Keratinocyte (primary cell): ENCODE data around the gene SORBS1. TPM values are rescaled to one million over a fixed set of nuclear protein-coding genes. Genes with fewer than 3 reads are reported as not detected.

Experiments
- DNase-seq: peaks from one replicate; pipeline ENCODE4 v3.0.0-alpha.2; 2011; ENCODE audit warnings: low read depth, missing footprints, low spot score
- FAIRE-seq: peaks from 2 replicates; lab custom pipeline; 2011; peaks lifted over from hg19 to GRCh38; lab: Jason Lieb, UNC
- H2AFZ ChIP-seq: 2 replicates; pipeline ENCODE4 v1.6.0; 2012; ENCODE audit warnings: low read length, control low read depth, inconsistent platforms; ENCODE audit not compliant: control insufficient read depth
- H3K27ac ChIP-seq: 2 replicates; pipeline ENCODE4 v1.5.1; 2011; ENCODE audit warnings: low read length; ENCODE audit not compliant: control insufficient read depth, insufficient read depth
- H3K27me3 ChIP-seq: 3 replicates; pipeline ENCODE4 v1.6.0; 2011; ENCODE audit warnings: low read length; ENCODE audit not compliant: control insufficient read depth, insufficient read depth; ENCODE audit errors: extremely low read depth
- H3K36me3 ChIP-seq, 2 experiments: 2 replicates in 1 of 2; 3 replicates in 1 of 2; pipeline ENCODE4 v1.5.1; 2011; ENCODE audit warnings: low read length in 2 of 2, mild to moderate bottlenecking in 1 of 2; ENCODE audit not compliant: control insufficient read depth in 2 of 2, insufficient read depth in 2 of 2; ENCODE audit errors: extremely low read depth in 1 of 2
- H3K4me1 ChIP-seq: 3 replicates; pipeline ENCODE4 v1.5.1; 2011; ENCODE audit warnings: low read length; ENCODE audit not compliant: control insufficient read depth, insufficient read depth; ENCODE audit errors: extremely low read depth
- H3K4me2 ChIP-seq: 3 replicates; pipeline ENCODE4 v1.6.0; 2011; ENCODE audit warnings: low read depth, low read length; ENCODE audit not compliant: control insufficient read depth, insufficient read depth; ENCODE audit errors: extremely low read depth
- H3K4me3 ChIP-seq, 3 experiments: fragments of 200-600 bp in 1 of 3; sonication (generic) in 1 of 3; 2 replicates in 2 of 3; 3 replicates in 1 of 3; pipeline ENCODE4 v1.5.1; 2011 to 2016; ENCODE audit warnings: low read length in 3 of 3, mild to moderate bottlenecking in 3 of 3, control low read depth in 2 of 3, inconsistent platforms in 1 of 3, low read depth in 1 of 3, mixed read lengths in 1 of 3, mixed run types in 1 of 3, moderate library complexity in 1 of 3; ENCODE audit not compliant: control insufficient read depth in 2 of 3, insufficient read depth in 2 of 3; ENCODE audit errors: extremely low read depth in 1 of 3
- H3K79me2 ChIP-seq: 2 replicates; pipeline ENCODE4 v1.6.0; 2012; ENCODE audit warnings: low read length; ENCODE audit not compliant: control insufficient read depth, insufficient read depth
- H3K9ac ChIP-seq: 3 replicates; pipeline ENCODE4 v1.6.0; 2011; ENCODE audit warnings: low read length; ENCODE audit not compliant: control insufficient read depth, insufficient read depth; ENCODE audit errors: extremely low read depth
- H3K9me1 ChIP-seq: 3 replicates; pipeline ENCODE4 v1.6.0; 2011; ENCODE audit warnings: low read length; ENCODE audit not compliant: control insufficient read depth, insufficient read depth; ENCODE audit errors: extremely low read depth
- H3K9me3 ChIP-seq: 2 replicates; pipeline ENCODE4 v1.5.1; 2012; ENCODE audit warnings: low read depth, low read length; ENCODE audit not compliant: control insufficient read depth
- H4K20me1 ChIP-seq: 3 replicates; pipeline ENCODE4 v1.6.0; 2011; ENCODE audit warnings: low read length; ENCODE audit not compliant: control insufficient read depth, insufficient read depth; ENCODE audit errors: extremely low read depth
- CTCF ChIP-seq, 3 experiments: IDR thresholded peaks in 1 of 3; conservative IDR thresholded peaks in 1 of 3; optimal IDR thresholded peaks in 1 of 3; 2 replicates in 2 of 3; 3 replicates in 1 of 3; pipeline versions ENCODE3 to v1.5.1; 2011; ENCODE audit warnings: low read length in 3 of 3, mild to moderate bottlenecking in 3 of 3, moderate library complexity in 2 of 3, control low read depth in 1 of 3, inconsistent platforms in 1 of 3; ENCODE audit not compliant: insufficient read depth in 2 of 3; ENCODE audit errors: extremely low read depth in 1 of 3
- EZH2 ChIP-seq: IDR thresholded peaks from one replicate; pipeline ENCODE4 v1.6.1; 2012; ENCODE audit warnings: inconsistent platforms, mild to moderate bottlenecking, low read length, moderate library complexity
- dilution Hi-C: fragments of 300-500 bp; cut with MboI; formaldehyde crosslinking; loops from one replicate; pipeline ENCODE4 v1.7.0; 2020; ENCODE audit warnings: low sequenced_read_pairs; ENCODE audit not compliant: extremely low pct_ligation_motif_present
- polyA plus RNA-seq, 5 experiments: library from polyadenylated mRNA; depleted of rRNA in 3 of 5; stranded (reverse) in 3 of 5; stranded (forward) in 1 of 5; unstranded in 1 of 5; fragments of >200 nt; gene quantifications; 1 replicate in 1 of 5; 2 replicates in 3 of 5; 3 replicates in 1 of 5; pipeline versions ENCODE4 v1.2.1 to v1.2.3, GENCODE V29; 2011 to 2012; ENCODE audit warnings: missing spikeins in 2 of 5, low read depth in 1 of 5, low replicate concordance in 1 of 5

Gene SORBS1
- polyA plus RNA-seq, 1 donor (not counting 4 experiments of a cell fraction or from before 2014, with no cell fraction given): 0.42 TPM

DNA sequence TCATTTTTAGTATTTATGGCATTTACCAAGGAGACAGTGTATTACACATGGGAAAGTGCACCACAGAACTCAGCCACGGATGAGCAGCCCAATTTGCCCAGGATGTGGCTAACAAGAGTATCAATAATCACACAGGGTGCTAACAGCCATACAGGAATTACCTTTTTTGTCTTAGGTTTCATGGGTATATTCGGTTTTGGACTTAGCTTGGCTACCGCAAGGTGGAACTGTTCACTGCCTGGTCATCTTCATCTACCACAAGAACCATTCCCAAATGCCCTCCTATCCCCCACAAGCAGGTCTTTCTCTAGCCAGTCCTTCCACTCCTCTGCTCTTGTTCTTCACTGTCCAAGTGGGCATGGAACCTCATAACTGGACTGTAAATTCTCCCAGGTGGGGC lies 276.4 kb downstream of the SORBS1 start:
- H2AFZ ChIP-seq: no peak overlapping the region
- H3K9ac ChIP-seq: no peak overlapping the region
- TF ChIP-seq EZH2: no peak
- no peak for TF ChIP-seq CTCF (optimal IDR thresholded peaks at IDR 0.05 in 1 of 3, IDR thresholded peaks at IDR 0.05 in 1 of 3, conservative IDR thresholded peaks at IDR 0.05 in 1 of 3; ENCODE audit: extremely low read depth in 1 of 3, insufficient read depth in 2 of 3, low read length in 3 of 3)
- H3K4me1 ChIP-seq: peaks cover 58% of the 10 kb centered on the region
- FAIRE-seq (no peak), DNase-seq (no peak)
- peaks cover 4% of the 10 kb centered on the region for H3K9me1 ChIP-seq
- H3K4me2 ChIP-seq: no peak overlapping the region
- H4K20me1 ChIP-seq: peaks cover 19% of the 10 kb centered on the region
- peaks cover 5 to 10% of the 10 kb centered on the region in 2 experiments for H3K36me3 ChIP-seq
- peaks cover 99% of the 10 kb centered on the region for H3K79me2 ChIP-seq
- no peak overlapping the region for H3K27ac ChIP-seq
- H3K27me3 ChIP-seq: no peaks in the 10 kb centered on the region
- no peak overlapping the region for H3K4me3 ChIP-seq
- dilution Hi-C loops: no loop called here
- H3K9me3 ChIP-seq: no peaks in the 10 kb centered on the region

DNA sequence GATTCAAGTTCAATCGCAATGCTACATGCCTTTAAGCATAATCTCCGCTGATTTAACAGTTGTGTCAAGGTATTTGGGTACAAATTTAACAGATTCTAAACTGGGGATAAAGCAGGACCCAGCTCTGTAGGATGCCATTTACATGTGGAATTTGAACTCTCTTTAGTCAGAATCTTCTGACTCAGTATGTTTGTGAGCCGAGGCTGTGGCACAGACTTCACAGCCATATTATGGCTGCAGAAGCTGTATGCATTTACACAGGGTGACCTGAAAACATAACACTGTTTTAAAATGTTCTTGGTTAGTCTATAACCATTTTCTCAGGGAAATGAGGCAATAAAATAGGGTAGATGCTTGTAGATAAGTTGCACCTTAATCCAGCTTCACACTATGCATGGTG lies 279.1 kb downstream of the SORBS1 start:
- Histone ChIP-seq H3K4me2 (no peak overlapping the region), H3K79me2 (peaks cover 99% of the 10 kb centered on the region), H3K4me1 (peaks cover 63% of the 10 kb centered on the region), H3K4me3 (no peak overlapping the region), H3K36me3 (peaks cover 8 to 12% of the 10 kb centered on the region in 2 experiments), H4K20me1 (peaks cover 15% of the 10 kb centered on the region), H2AFZ (no peak overlapping the region), H3K9me1 (peaks cover 6% of the 10 kb centered on the region), H3K9me3 (no peaks in the 10 kb centered on the region), H3K9ac (no peak overlapping the region), H3K27ac (peak overlapping the region; percentile 22), H3K27me3 (no peaks in the 10 kb centered on the region)
- no peak for DNase-seq
- TF ChIP-seq EZH2 (no peak), CTCF (optimal IDR thresholded peaks at IDR 0.05 in 1 of 3, IDR thresholded peaks at IDR 0.05 in 1 of 3, conservative IDR thresholded peaks at IDR 0.05 in 1 of 3; ENCODE audit: extremely low read depth in 1 of 3, insufficient read depth in 2 of 3, low read length in 3 of 3) (no peak)
- dilution Hi-C loops: no loop called here
- FAIRE-seq: no peak
